GM23248 (cell line): Measurements from ENCODE around the gene TCHP. TPM values are rescaled to one million over a fixed set of nuclear protein-coding genes. Genes with fewer than 3 reads are reported as not detected.
"Not testable (repeated sequence)": the region's sequence is repeated elsewhere in the genome, so short reads cannot be mapped to it uniquely, and the experiment has no call there.

Experiments
- DNase-seq: peaks from one replicate; pipeline ENCODE4 v3.0.0-alpha.2; 2015
- H2AFZ ChIP-seq: fragments of 200-600 bp; sonication (generic); 2 replicates; pipeline ENCODE4 v1.6.1; 2016; ENCODE audit warnings: antibody characterized with exemption
- H3F3A ChIP-seq: fragments of 200-600 bp; sonication (generic); 2 replicates; pipeline ENCODE4 v1.6.1; 2016; ENCODE audit warnings: mild to moderate bottlenecking, antibody characterized with exemption, mixed run types; ENCODE audit not compliant: insufficient read depth
- H3K27ac ChIP-seq: fragments of 200-600 bp; sonication (generic); 2 replicates; pipeline ENCODE4 v1.5.1; 2016; ENCODE audit warnings: mild to moderate bottlenecking
- H3K27me3 ChIP-seq: fragments of 200-600 bp; sonication (generic); replicated peaks from 2 replicates; pipeline ENCODE4 v1.6.1; 2016; ENCODE audit warnings: mild to moderate bottlenecking; ENCODE audit not compliant: insufficient read depth
- H3K36me3 ChIP-seq: fragments of 200-600 bp; sonication (generic); 2 replicates; pipeline ENCODE4 v1.6.1; 2016; ENCODE audit warnings: low read depth, mild to moderate bottlenecking
- H3K4me1 ChIP-seq: fragments of 200-600 bp; sonication (generic); 2 replicates; pipeline ENCODE4 v1.6.1; 2016; ENCODE audit warnings: mild to moderate bottlenecking; ENCODE audit not compliant: insufficient read depth
- H3K4me2 ChIP-seq: fragments of 200-600 bp; sonication (generic); one replicate; pipeline ENCODE4 v1.6.1; 2016; ENCODE audit warnings: mild to moderate bottlenecking; ENCODE audit not compliant: unreplicated experiment
- H3K4me3 ChIP-seq: fragments of 200-600 bp; sonication (generic); 2 replicates; pipeline ENCODE4 v1.5.1; 2016; ENCODE audit warnings: mild to moderate bottlenecking
- H3K79me2 ChIP-seq: fragments of 200-600 bp; sonication (generic); 2 replicates; pipeline ENCODE4 v1.6.1; 2016; ENCODE audit warnings: mild to moderate bottlenecking; ENCODE audit not compliant: insufficient read depth
- H3K9ac ChIP-seq: fragments of 200-600 bp; sonication (generic); 2 replicates; pipeline ENCODE4 v1.6.1; 2016; ENCODE audit warnings: mild to moderate bottlenecking
- H3K9me2 ChIP-seq: fragments of 200-600 bp; sonication (generic); 2 replicates; pipeline ENCODE4 v1.6.1; 2016; ENCODE audit warnings: mixed run types, mild to moderate bottlenecking, moderate library complexity; ENCODE audit not compliant: insufficient read depth
- H3K9me3 ChIP-seq: fragments of 200-600 bp; sonication (generic); one replicate; pipeline ENCODE4 v1.6.1; 2017; ENCODE audit warnings: low read depth
- H4K20me1 ChIP-seq: fragments of 200-600 bp; sonication (generic); 2 replicates; pipeline ENCODE4 v1.6.0; 2016; ENCODE audit not compliant: insufficient read depth
- EZH2 ChIP-seq: fragments of 200-600 bp; sonication (generic); IDR thresholded peaks from 2 replicates; pipeline ENCODE4 v1.6.1; 2018; ENCODE audit warnings: antibody characterized with exemption, mild to moderate bottlenecking; ENCODE audit not compliant: insufficient read depth, poor library complexity, severe bottlenecking
- EZH2phosphoT487 ChIP-seq: fragments of 200-600 bp; sonication (generic); IDR thresholded peaks from 2 replicates; pipeline ENCODE4 v1.6.1; 2018; ENCODE audit warnings: antibody characterized with exemption, moderate library complexity, mild to moderate bottlenecking, low read depth; ENCODE audit not compliant: insufficient read depth
- WGBS, 2 experiments: methylation state at CpG; one replicate each; pipeline ENCODE4 v1.1.6; 2015 to 2017; ENCODE audit warnings: low lambda C conversion rate in 2 of 2, low coverage in 1 of 2; ENCODE audit errors: missing lambda C conversion rate in 2 of 2; 5-methylcytosine and 5-hydroxymethylcytosine counted together
- in situ Hi-C: fragments of 300-500 bp; cut with MboI; formaldehyde crosslinking; loops from 2 replicates; pipeline ENCODE4 v1.15.0; 2020
- polyA plus RNA-seq: library from polyadenylated mRNA; unstranded; fragments of >200 nt; fragmentation: Nextera tagmentation; extraction: Ambion mirVana; gene quantifications from 2 replicates; pipeline ENCODE4 v1.2.1, GENCODE V29; 2016
- total RNA-seq: library from RNA; depleted of rRNA; stranded (reverse); fragments of >200 nt; shearing (Covaris generic); gene quantifications from 2 replicates; pipeline ENCODE4 v1.2.3, GENCODE V29; 2014; rRNA removed

TCHP gene
- 11.7 and 14.7 TPM in 2 replicates for total RNA-seq
- polyA plus RNA-seq, result 9.7 and 11.5 TPM in 2 replicates

- in situ Hi-C loops, result no loop called here
- WGBS, 2 experiments, result 1% methylated on average over 62 to 69 of the region's 69 CpGs
These were observed at the start of gene TCHP for GRCh38 chr12:109899783-109900751. TCHP (plus strand) TSS chr12:109900274; CDS start chr12:109903027, 2,753 bp downstream.

GRCh38 chr12:109850518-109850917 lies 49.6 kb upstream of the TCHP start:
- H3K9me3 ChIP-seq, H3K79me2 ChIP-seq, H2AFZ ChIP-seq, H3K4me3 ChIP-seq, H3K4me1 ChIP-seq, H3K27ac ChIP-seq, H3K9ac ChIP-seq, H3F3A ChIP-seq, H3K9me2 ChIP-seq, H4K20me1 ChIP-seq, DNase-seq, H3K36me3 ChIP-seq, H3K4me2 ChIP-seq, H3K27me3 ChIP-seq, in situ Hi-C loops: not testable (repeated sequence)
- 86 to 89% methylated on average over 6 of the region's 6 CpGs for WGBS, 2 experiments

More at GRCh38 chr12:109899783-109900751, at the start of gene TCHP:
- peak within 1 kb of the TSS; percentile 60 for H3K27ac ChIP-seq
- DNase-seq, result peak; percentile 95
- no peaks in the 10 kb centered on the region for H3K27me3 ChIP-seq
- H3K9me3 ChIP-seq, result no peaks in the 10 kb centered on the region
- no peaks in the 10 kb centered on the region for H4K20me1 ChIP-seq
- H3K4me2 ChIP-seq, result peak within 1 kb of the TSS; percentile 94
- H3K4me1 ChIP-seq, result peaks cover 8% of the 10 kb centered on the region
- TF ChIP-seq EZH2 (no peak), EZH2phosphoT487 (no peak)
- peak within 1 kb of the TSS; percentile 82 for H3K4me3 ChIP-seq
- H3F3A ChIP-seq, result no peaks in the 10 kb centered on the region
- H3K79me2 ChIP-seq, result peaks cover 37% of the 10 kb centered on the region
- peak within 1 kb of the TSS; percentile 85 for H3K9ac ChIP-seq
- peak within 1 kb of the TSS; percentile 95 for H2AFZ ChIP-seq
- no peaks in the 10 kb centered on the region for H3K9me2 ChIP-seq
- H3K36me3 ChIP-seq, result peaks cover 6% of the 10 kb centered on the region

- Histone ChIP-seq H4K20me1 (no peaks in the 10 kb centered on the region), H3K36me3 (peaks cover 2% of the 10 kb centered on the region; the same call in 1 of the 2 replicates), H3K9me3 (no peaks in the 10 kb centered on the region), H3K4me1 (no peaks in the 10 kb centered on the region), H3K79me2 (0 out of 2 replicates have a peak, but pooled peaks cover under 1% of the 10 kb centered on the region), H3K4me2 (no peak overlapping the region), H3K9ac (no peak overlapping the region), H3K9me2 (no peaks in the 10 kb centered on the region), H3K27ac (no peak overlapping the region), H3K4me3 (no peak overlapping the region), H3K27me3 (no peaks in the 10 kb centered on the region), H2AFZ (no peak overlapping the region), H3F3A (no peaks in the 10 kb centered on the region)
- in situ Hi-C loops, result no loop called here
- DNase-seq, result no peak
- WGBS, 2 experiments, result 92 to 93% methylated on average over 13 to 14 of the region's 14 CpGs
- TF ChIP-seq EZH2, result no peak
- TF ChIP-seq EZH2phosphoT487, result no peak
These were observed 44.7 kb upstream of the TCHP start for GRCh38 chr12:109855377-109855776.

GRCh38 chr12:109857715-109858114 lies 42.4 kb upstream of the TCHP start:
- Histone ChIP-seq H3K27ac (no peak overlapping the region), H3F3A (no peaks in the 10 kb centered on the region), H3K4me2 (no peak overlapping the region), H3K9ac (no peak overlapping the region), H3K27me3 (no peaks in the 10 kb centered on the region), H4K20me1 (no peaks in the 10 kb centered on the region), H2AFZ (no peak overlapping the region), H3K36me3 (peaks cover 2% of the 10 kb centered on the region; the same call in 1 of the 2 replicates), H3K79me2 (peaks cover 22% of the 10 kb centered on the region), H3K4me3 (no peak overlapping the region), H3K4me1 (no peaks in the 10 kb centered on the region), H3K9me2 (no peaks in the 10 kb centered on the region), H3K9me3 (no peaks in the 10 kb centered on the region)
- TF ChIP-seq EZH2 (no peak), EZH2phosphoT487 (no peak)
- DNase-seq, result no peak
- 94 to 98% methylated on average over 6 of the region's 6 CpGs for WGBS, 2 experiments
- in situ Hi-C loops, result no loop called here
